Activated CD4-positive, alpha-beta T cell treated with anti-CD3 and anti-CD28 coated beads, Interleukin-10, Interleukin-2, amounts not matched to agents 100 ng/mL and 50 ng/mL, durations not matched to agents 16 hours and 8 hours (primary cell): Measurements from ENCODE around the gene ZDHHC3.
"Not testable (repeated sequence)": the region's sequence is repeated elsewhere in the genome, so short reads cannot be mapped to it uniquely, and the experiment has no call there.

Source experiments
- DNase-seq: peaks from one replicate; pipeline ENCODE4 v3.0.0-alpha.2; 2020

Gene ZDHHC3

GRCh38 chr3:44963571-44964325, 12.2 kb downstream of the ZDHHC3 start:
- no peak for DNase-seq

DNA sequence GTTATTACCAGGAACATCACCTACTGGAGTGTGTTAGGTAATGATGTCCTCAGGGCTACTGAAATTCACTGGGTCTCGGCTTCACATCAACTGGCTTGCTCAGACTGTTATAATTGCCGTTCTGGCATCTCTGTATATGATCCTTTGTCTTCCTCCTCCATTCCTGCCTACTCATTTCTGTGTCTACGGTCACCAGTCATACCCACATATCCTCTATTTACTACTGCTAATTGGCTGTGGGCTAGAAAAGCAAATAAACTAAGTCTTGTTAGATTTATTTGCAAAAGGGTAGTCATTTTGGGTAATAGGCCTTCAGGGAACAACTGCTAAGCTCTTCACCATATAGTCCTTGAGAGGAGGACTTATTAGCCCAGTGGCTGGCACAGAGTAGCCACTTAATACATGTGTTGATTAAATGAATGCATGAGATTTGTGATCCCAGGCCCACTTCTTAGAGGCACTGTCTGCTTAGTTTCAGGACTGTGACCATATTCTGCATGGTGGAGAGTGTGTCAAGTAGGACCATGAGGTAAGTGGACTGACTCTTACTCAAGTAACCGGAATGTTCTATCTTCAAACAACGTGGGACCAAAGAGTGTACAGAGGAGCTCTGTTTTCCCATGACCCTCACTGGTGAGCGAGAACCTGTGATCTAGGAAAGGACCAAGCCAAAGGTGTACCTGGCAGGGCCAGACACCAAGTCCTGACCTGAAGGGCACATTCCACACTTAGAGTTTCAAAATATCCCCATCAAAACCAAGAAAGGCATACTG, 13.2 kb downstream of the ZDHHC3 start:
- DNase-seq: no peak

GRCh38 chr3:44961888-44962287, 14.1 kb downstream of the ZDHHC3 start:
- DNase-seq: no peak

- DNase-seq: peak; percentile 49
These were observed 15.5 kb downstream of the ZDHHC3 start for GRCh38 chr3:44960387-44961026.

DNA sequence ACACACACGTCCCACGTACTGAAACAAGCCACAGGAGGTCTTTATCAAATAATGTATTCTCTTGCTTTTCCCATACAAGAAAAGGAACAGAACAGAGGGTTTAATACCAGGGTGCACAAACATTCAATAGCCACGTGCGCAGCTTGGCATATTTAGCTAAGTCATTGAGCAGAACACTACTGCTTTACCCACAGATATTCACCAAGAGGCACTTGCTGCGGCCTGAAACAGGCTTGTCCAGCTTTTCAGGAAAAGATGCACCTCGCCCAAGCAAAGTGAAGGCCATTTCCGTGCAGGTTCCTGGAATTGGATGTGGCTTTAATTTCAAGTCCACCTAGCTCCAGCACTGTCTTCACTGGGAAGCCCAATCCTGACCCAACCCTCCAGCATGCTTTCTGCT, 17.6 kb downstream of the ZDHHC3 start:
- DNase-seq: no peak

- DNase-seq: no peak
These were observed 18.0 kb downstream of the ZDHHC3 start for GRCh38 chr3:44957986-44958385.

DNA sequence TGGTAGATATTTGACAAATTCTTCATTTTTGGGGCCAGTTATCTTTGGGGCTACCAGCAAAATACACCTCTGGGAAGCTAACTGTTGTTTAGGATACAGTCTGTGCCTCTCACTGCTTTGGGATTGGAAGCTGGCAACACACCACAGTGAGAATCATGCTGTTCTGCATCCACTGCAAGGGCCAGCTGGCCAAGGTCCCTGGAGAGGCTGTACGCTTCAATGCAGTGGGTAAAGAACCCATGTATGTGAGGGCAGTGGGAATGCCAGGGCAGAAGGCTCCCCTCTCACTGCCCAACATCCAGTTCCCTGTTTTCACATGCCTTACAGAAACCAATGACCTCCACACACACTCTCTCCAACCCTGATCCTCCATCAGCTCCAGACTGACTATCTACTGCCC, 20.1 kb downstream of the ZDHHC3 start:
- no peak for DNase-seq

GRCh38 chr3:44954962-44955361, 21.0 kb downstream of the ZDHHC3 start:
- peak; percentile 11 for DNase-seq

DNA sequence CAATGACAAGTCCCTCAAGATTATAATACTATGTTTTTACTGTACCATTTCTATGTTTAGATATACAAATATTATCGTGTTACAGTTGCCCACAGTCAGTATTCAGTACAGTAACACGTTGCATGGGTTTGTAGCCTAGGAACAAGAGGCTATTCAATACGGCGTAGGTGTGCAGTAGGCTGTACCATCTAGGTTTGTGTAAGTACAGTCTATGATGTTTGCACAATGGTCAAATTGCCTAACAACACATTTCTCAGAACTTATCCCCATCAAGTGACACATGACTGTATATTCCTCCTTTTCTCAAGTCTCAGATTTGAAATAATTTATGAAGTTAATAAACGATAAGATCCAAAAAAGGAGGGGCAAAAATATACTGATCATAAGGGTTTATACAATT, 21.7 kb downstream of the ZDHHC3 start:
- DNase-seq: no peak

DNA sequence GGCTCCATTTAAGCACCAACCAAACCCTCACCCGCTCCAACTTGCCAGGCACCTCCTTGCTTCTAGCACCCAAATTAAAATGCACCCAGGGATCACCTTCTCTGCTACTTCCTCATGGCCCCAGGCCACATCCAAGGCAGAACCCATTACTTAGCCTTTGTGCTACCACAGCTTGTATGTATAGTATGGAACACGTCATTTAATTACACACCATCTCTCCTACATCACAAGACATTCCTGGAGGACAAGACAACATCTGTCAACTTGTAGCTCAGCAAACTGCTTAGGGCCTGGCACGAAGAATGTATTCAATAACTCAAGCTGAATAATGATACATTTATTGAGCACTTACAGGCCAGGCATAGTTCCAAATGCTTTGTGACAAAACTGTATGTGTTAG, 23.3 kb downstream of the ZDHHC3 start:
- no peak for DNase-seq

- DNase-seq: no peak
These were observed 25.7 kb downstream of the ZDHHC3 start for GRCh38 chr3:44950275-44950734.

DNA sequence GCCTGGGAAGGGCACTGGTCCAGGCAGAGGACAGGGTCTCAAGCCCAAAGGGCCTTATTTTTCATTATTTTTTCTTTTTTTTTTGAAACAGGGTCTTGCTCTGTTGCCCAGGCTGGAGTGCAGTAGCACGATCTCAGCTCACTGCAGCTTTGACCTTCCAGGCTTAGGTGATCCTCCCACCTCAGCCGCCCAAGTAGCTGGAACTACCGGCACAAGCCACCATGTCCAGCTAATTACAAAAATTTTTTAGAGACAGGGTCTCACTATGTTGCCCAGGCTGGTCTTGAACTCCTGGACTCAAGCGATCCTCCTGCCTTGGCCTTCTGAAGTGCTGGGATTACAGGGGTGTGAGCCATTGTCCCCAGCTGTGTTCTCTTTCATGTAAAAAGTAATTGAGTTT, 26.2 kb downstream of the ZDHHC3 start:
- not testable (repeated sequence) for DNase-seq

- no peak for DNase-seq
These were observed 27.7 kb downstream of the ZDHHC3 start for GRCh38 chr3:44948239-44948638.

- no peak for DNase-seq
These were observed 33.6 kb downstream of the ZDHHC3 start for GRCh38 chr3:44942202-44942921.

GRCh38 chr3:44939581-44940036, 36.4 kb downstream of the ZDHHC3 start:
- DNase-seq: no peak

- no peak for DNase-seq
These were observed 42.7 kb downstream of the ZDHHC3 start for GRCh38 chr3:44932986-44933944.

DNA sequence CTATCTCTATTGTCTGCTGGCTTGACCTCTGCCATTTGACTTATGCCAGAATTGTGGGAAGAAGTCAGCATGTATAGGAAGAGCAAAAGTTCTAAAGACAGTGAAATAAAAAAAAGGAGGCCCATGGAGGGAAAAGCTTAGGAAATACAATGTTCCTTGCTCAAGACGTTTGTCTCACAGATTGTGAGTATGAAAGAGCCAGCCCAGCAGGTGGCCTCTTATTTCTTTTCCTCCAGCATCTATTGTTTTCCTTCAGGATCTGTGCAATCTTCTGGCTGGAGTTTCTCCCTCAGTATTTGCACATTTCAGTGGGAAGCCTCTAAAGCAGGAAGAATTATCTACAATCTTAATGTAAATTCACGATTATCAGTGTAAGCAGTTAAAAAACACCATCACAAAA, 43.7 kb downstream of the ZDHHC3 start:
- DNase-seq: no peak

GRCh38 chr3:44931791-44932190, 44.2 kb downstream of the ZDHHC3 start:
- no peak for DNase-seq

DNA sequence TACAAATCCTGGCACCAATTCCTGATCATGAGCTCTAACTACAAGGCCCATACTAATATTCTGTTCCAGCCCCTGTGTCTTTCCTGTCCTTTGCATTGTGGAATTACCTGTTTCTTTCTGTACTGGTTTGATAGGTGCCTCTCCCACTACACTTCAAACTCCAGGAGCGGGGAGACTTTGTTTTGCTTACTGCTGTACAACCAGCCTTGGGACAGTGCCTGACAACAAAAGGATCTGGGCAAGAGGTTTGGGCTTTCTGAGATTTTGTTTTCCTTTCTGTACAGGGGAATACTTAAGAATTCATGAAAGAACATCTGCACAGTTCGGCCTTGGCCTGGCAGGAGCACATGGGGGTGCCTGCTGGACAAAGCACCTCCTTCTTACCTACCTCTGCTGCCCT, 45.1 kb downstream of the ZDHHC3 start:
- no peak for DNase-seq

DNA sequence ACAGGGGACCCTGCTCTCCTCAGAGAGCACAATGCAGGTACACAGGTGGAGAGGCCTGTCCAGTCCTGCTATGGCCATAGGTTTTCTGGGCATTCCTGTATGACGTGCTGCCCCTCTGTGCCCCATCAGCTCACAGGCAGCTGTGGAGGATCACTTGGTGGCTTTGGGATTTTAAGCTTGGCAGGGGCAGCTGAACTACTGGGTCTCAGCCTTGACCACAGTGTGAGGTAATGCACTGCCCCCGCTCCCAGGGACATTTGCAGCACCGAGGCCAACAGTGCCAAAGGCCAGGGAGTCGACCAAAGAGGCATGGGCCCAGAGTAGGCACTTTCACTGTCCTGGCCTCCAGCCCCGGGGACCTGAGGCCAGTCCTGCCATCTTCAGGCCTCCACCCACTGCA, 46.2 kb downstream of the ZDHHC3 start:
- DNase-seq: no peak

- no peak for DNase-seq
These were observed 48.6 kb downstream of the ZDHHC3 start for GRCh38 chr3:44927371-44927770.

DNA sequence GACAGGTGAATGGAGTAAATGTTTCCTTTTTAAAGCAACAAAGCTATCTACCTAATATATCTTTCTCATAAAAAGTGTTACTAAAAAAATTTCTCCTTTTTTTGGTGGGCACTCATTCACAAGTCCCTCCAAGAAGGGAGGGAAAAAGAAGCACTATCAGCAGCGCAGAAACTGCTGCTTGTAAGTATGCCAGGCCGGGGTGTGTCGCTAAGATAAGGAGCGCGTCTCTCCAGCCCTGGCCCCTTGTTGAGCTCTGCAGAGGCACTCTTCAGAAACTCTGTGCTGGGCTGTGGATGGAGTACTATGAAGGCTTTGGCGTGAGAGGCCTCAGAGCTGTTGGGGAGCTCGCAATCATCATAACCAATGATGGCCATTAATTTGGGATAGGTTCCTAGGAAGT, 49.1 kb downstream of the ZDHHC3 start:
- DNase-seq: no peak
